Kidney epithelial cell (primary cell): Measurements from ENCODE around the gene ASB4. TPM values are rescaled to one million over a fixed set of nuclear protein-coding genes. Genes with fewer than 3 reads are reported as not detected.

ENCODE experiments used
- DNase-seq: peaks from one replicate; pipeline ENCODE4 v3.0.0-alpha.2; 2010; ENCODE audit warnings: low read depth
- H3K27me3 ChIP-seq: 2 replicates; pipeline ENCODE4 v1.6.0; 2011; ENCODE audit warnings: low read length; ENCODE audit not compliant: control insufficient read depth, insufficient read depth
- H3K36me3 ChIP-seq: 2 replicates; pipeline ENCODE4 v1.5.1; 2011; ENCODE audit warnings: low read length; ENCODE audit not compliant: control insufficient read depth, insufficient read depth
- H3K4me3 ChIP-seq: 2 replicates; pipeline ENCODE4 v1.5.1; 2011; ENCODE audit warnings: low read depth, mild to moderate bottlenecking, control low read depth, low read length
- CTCF ChIP-seq: IDR thresholded peaks from 2 replicates; pipeline ENCODE4 v1.5.1; 2011; ENCODE audit warnings: mild to moderate bottlenecking, moderate library complexity, low read length, control low read depth, inconsistent platforms; ENCODE audit not compliant: insufficient read depth, poor library complexity, severe bottlenecking
- total RNA-seq: library from RNA; depleted of rRNA; stranded (reverse); fragments of >200 nt; gene quantifications from 2 replicates; pipeline ENCODE4 v1.2.3, GENCODE V29; 2015

Gene ASB4
- total RNA-seq, 1 donor from 2014 or later, result not detected

DNA sequence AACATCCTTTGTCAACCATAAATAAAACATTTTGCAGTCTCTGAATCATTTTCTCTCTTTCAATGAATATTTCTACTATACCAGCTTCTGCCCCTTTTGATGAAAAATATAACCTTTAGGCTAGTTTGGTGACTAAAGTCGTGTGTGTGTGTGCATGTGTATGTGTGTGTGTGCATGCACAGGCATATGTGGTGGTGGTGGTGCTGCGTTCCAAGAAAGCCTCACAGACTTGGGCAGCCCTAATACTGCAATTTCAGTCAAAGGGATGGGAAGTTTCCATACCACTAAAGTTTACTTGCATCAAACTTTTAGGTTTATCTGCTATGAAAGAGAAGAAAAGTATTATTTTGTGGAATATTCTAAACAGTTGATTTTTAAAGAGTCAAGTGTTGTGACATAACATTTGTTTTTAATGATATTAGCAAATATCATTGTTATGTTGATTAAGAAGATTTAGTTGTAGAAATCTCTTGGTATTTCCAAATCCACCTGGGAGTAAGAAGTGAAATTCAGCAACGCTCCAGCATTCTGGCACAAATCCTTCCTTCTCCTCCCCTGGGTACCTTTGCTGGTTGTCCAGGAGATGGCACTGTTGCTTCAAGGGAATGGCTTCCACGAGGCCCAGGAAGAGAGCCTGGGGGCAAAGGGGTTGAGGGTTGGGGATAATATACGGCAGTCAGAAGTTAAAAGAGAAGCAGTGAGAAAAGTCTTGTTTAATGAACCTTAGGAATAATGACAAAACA, 41.5 kb downstream of the ASB4 start:
- Histone ChIP-seq H3K4me3 (no peak overlapping the region), H3K36me3 (no peaks in the 10 kb centered on the region), H3K27me3 (no peaks in the 10 kb centered on the region)
- peak; percentile 87 for TF ChIP-seq CTCF
- no peak for DNase-seq

GRCh38 chr7:95527776-95528250, 42.1 kb downstream of the ASB4 start:
- no peak for TF ChIP-seq CTCF
- DNase-seq, result no peak
- Histone ChIP-seq H3K27me3 (no peaks in the 10 kb centered on the region), H3K36me3 (no peaks in the 10 kb centered on the region), H3K4me3 (no peak overlapping the region)

DNA sequence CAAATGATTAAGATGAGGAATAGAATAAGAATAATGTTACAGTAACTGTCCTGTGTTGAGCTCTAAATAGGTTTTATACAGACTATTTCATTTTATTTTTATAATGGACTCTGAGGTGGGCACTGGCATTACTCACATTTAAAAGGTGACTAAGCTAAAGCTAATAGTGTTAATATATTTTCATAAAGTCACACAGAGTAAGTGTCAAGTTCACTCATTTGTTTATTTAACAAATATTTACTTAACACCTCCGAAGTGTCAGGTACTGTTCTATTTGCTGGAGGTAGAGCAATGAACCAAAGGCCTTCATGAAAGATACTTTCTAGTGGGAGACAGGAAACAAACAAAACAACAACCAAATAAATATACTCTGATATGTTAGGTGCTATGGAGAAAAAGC, 44.0 kb downstream of the ASB4 start:
- H3K36me3 ChIP-seq, result no peaks in the 10 kb centered on the region
- TF ChIP-seq CTCF, result no peak
- H3K4me3 ChIP-seq, result no peak overlapping the region
- DNase-seq, result no peak
- H3K27me3 ChIP-seq, result no peaks in the 10 kb centered on the region

GRCh38 chr7:95530881-95531280, 45.1 kb downstream of the ASB4 start:
- Histone ChIP-seq H3K36me3 (no peaks in the 10 kb centered on the region), H3K4me3 (no peak overlapping the region), H3K27me3 (no peaks in the 10 kb centered on the region)
- no peak for TF ChIP-seq CTCF
- DNase-seq, result no peak

- no peak for TF ChIP-seq CTCF
- no peaks in the 10 kb centered on the region for H3K27me3 ChIP-seq
- H3K36me3 ChIP-seq, result no peaks in the 10 kb centered on the region
- no peak overlapping the region for H3K4me3 ChIP-seq
- no peak for DNase-seq
Measured at GRCh38 chr7:95531605-95532219, 46.0 kb downstream of the ASB4 start.
